Measurements from ENCODE around the gene HID1. TPM values are rescaled to one million over a fixed set of nuclear protein-coding genes. Genes with fewer than 3 reads are reported as not detected.
A peak's percentile ranks its signal among the peaks of the same experiment; 100 is the strongest.

HID1 gene
- total RNA-seq, 4 donors from 2014 or later, result 80.0 to 148 (median 124) TPM

DNA sequence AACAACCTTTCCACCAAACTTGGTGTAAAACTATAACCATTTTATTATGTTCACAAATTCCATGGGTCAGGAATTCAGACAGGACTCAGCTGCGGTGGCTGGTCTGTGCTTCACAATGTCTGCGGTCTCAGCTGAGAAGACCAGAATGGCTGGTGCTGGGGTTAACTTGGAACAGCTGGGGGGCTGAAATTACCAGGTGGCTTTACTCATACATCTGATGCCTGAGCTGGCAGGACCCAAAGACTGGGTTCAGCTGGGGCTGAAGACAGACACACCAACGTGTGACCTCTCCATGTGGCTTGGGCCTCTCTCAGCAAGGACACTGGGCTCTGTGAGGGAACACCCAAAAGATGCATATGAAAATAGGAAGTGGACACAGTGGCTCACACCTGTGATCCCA lies 5.7 kb upstream of the HID1 start:
- Histone ChIP-seq H3K36me3 (no peaks in the 10 kb centered on the region), H3K4me1 (peaks cover 4 to 14% (median 9%) of the 10 kb centered on the region in 4 donors), H3K27ac (no peak overlapping the region), H3K4me3 (no peak overlapping the region), H3K27me3 (no peaks in the 10 kb centered on the region), H3K9me3 (no peaks in the 10 kb centered on the region)
- DNase-seq, result no peak
- no peak for TF ChIP-seq POLR2A (IDR thresholded peaks at IDR 0.05)

DNA sequence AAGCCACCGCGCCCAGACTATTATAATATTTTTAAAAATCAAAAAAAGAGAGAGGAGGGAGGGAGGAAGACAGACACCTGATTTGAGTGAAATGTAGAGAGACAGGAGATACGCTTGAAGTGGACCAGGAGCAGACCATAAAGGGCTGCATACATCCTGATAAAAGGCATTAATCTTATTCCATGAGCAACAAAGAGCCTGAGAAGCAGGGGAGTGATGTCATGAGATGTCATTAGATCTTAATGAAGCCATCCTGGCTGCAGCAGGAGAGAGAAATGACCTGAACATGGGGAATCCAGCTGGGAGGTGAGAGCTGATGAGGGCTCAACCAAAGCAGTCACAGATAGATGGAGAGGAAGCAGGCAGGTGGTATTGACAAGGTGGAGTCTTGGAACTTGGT lies 5.2 kb upstream of the HID1 start:
- Histone ChIP-seq H3K36me3 (no peaks in the 10 kb centered on the region), H3K27ac (no peak overlapping the region), H3K4me3 (no peak overlapping the region), H3K27me3 (no peaks in the 10 kb centered on the region), H3K4me1 (peaks cover 4 to 18% (median 13%) of the 10 kb centered on the region in 4 donors), H3K9me3 (no peaks in the 10 kb centered on the region)
- DNase-seq, result no peak
- TF ChIP-seq POLR2A (IDR thresholded peaks at IDR 0.05), result no peak
- TF ChIP-seq, protein P1, sequence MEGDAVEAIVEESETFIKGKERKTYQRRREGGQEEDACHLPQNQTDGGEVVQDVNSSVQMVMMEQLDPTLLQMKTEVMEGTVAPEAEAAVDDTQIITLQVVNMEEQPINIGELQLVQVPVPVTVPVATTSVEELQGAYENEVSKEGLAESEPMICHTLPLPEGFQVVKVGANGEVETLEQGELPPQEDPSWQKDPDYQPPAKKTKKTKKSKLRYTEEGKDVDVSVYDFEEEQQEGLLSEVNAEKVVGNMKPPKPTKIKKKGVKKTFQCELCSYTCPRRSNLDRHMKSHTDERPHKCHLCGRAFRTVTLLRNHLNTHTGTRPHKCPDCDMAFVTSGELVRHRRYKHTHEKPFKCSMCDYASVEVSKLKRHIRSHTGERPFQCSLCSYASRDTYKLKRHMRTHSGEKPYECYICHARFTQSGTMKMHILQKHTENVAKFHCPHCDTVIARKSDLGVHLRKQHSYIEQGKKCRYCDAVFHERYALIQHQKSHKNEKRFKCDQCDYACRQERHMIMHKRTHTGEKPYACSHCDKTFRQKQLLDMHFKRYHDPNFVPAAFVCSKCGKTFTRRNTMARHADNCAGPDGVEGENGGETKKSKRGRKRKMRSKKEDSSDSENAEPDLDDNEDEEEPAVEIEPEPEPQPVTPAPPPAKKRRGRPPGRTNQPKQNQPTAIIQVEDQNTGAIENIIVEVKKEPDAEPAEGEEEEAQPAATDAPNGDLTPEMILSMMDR (IDR thresholded peaks at IDR 0.05), result no peak

DNA sequence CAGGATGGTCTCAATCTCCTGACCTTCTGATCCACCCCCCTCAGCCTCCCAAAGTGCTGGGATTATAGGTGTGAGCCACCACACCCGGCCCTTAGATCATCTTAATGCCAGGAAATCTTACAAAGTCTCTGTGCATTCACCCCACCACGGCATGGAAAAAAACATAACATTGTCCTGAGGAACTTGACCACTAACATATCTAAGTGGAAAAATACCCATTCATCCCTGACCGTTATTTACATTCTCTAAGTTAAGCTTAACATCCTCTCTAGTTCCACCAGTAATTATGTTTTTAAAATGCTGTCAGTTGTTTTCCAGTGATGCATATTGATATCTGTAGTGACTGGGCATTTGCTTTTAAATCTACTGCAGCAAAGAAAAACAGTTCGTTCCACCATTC lies 3.4 kb upstream of the HID1 start:
- DNase-seq, result no peak
- H3K27me3 ChIP-seq, result no peaks in the 10 kb centered on the region
- no peak overlapping the region for H3K27ac ChIP-seq
- no peak overlapping the region for H3K4me3 ChIP-seq
- H3K36me3 ChIP-seq, result no peaks in the 10 kb centered on the region
- no peaks in the 10 kb centered on the region for H3K9me3 ChIP-seq
- peaks cover 0 to 18% (median 10%) of the 10 kb centered on the region in 4 donors for H3K4me1 ChIP-seq
- no peak for TF ChIP-seq POLR2A (IDR thresholded peaks at IDR 0.05)
- TF ChIP-seq, protein P1 (IDR thresholded peaks at IDR 0.05), result no peak

- TF ChIP-seq, protein P1 (IDR thresholded peaks at IDR 0.05), result no peak
- no peak for TF ChIP-seq POLR2A (IDR thresholded peaks at IDR 0.05)
- Histone ChIP-seq H3K9me3 (no peaks in the 10 kb centered on the region), H3K27ac (peak overlapping the region; percentile 58 to 84 (median 76)), H3K4me3 (peak overlapping the region; percentile 62 to 93 (median 74)), H3K27me3 (no peaks in the 10 kb centered on the region), H3K4me1 (peaks cover 2 to 30% (median 10%) of the 10 kb centered on the region in 4 donors), H3K36me3 (no peaks in the 10 kb centered on the region)
- no peak for DNase-seq
Measured at GRCh38 chr17:74972973-74973328, 392 bp upstream of the HID1 start.

- H3K9me3 ChIP-seq, result no peaks in the 10 kb centered on the region
- H3K27ac ChIP-seq, result peak overlapping the region; percentile 58 to 84 (median 76)
- DNase-seq, result no peak
- H3K36me3 ChIP-seq, result no peaks in the 10 kb centered on the region
- H3K4me1 ChIP-seq, result peaks cover 2 to 30% (median 10%) of the 10 kb centered on the region in 4 donors
- no peak for TF ChIP-seq POLR2A (IDR thresholded peaks at IDR 0.05)
- TF ChIP-seq, protein P1 (IDR thresholded peaks at IDR 0.05), result no peak
- peak overlapping the region; percentile 62 to 93 (median 74) for H3K4me3 ChIP-seq
- H3K27me3 ChIP-seq, result no peaks in the 10 kb centered on the region
Measured at GRCh38 chr17:74971842-74972106, 785 bp downstream of the HID1 start.

DNA sequence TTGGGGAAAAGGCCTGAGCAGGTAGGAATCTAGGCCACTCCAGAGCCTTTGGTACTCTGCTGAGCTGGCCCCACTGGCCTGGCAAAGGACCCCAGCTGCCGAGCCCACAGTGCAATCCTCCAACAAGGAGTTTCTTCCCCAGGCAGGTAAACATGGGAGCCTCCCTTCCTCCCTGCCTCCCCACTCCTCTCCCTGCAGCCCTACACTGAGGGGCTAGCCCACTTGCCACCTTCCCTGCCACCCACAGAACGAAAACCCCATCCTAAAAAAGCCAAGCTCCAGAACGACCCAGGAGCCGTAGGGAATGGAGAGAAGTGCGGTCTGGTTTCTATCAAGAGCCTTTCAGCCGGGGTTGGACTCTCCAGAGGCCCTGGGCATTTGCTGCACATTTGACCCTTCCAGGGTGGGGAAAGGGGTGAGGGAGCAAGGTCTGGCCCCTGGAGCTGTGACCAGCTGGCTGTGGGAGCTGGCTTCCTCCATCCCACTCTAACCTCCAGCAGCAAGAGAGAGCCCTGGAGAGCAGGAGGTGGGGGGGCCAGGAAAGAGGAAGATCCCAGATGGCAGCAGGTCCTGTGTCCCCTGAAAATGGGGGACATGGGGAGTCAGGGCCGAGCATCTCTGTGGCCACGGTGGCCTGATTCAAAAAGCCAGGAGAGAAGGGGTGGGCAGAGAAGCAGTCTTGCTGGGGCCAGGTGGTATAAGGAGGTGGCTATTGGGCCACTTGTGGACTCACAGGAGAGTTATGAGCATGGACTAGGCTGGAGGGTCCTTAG lies 1.3 kb downstream of the HID1 start:
- DNase-seq, result no peak
- Histone ChIP-seq H3K36me3 (no peaks in the 10 kb centered on the region), H3K4me1 (peaks cover 2 to 30% (median 10%) of the 10 kb centered on the region in 4 donors), H3K4me3 (peak overlapping the region; percentile 62 to 93 (median 74)), H3K27ac (peak overlapping the region; percentile 58 to 84 (median 76)), H3K27me3 (no peaks in the 10 kb centered on the region), H3K9me3 (no peaks in the 10 kb centered on the region)
- no peak for TF ChIP-seq POLR2A (IDR thresholded peaks at IDR 0.05)
- TF ChIP-seq, protein P1 (IDR thresholded peaks at IDR 0.05), result no peak
